SKM-1 treated with dmso at 0.1 percent for 144 hours (cell line): ENCODE measurements around the gene BCR.
"Not testable (repeated sequence)": the region's sequence is repeated elsewhere in the genome, so short reads cannot be mapped to it uniquely, and the experiment has no call there.

Source experiments
- DNase-seq: peaks from one replicate; lab custom pipeline; 2025; ENCODE audit not compliant: unreplicated experiment; lab: John Stamatoyannopoulos, UW

Gene BCR

GRCh38 chr22:23180301-23180892 is at the start of gene BCR:
BCR (plus strand) TSS chr22:23180509; CDS start chr22:23180961, 452 bp downstream.
- DNase-seq, result peak; percentile 47

GRCh38 chr22:23130697-23131096 is 49.6 kb upstream of the BCR start:
- DNase-seq, result no peak

DNA sequence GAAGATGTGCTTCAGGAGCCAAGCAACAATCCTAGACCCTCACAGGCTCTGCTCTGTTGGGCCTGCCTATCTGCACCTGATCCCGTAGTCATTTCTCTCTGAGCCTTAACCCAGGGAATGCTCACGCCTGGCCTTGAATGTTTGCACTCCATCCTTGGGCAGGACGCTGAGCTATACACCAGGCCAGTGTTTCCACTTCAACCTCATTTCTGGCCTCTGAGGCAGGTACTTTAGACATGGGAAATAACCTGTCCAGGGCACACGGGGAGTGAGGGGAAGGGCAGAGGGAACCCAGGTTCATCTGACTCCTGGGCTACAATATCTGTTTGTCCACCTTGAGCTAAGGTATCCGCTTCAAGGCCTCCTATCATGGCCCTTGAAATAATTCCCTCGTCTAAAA is 48.4 kb upstream of the BCR start:
- DNase-seq, result no peak

- DNase-seq, result no peak
Observed at GRCh38 chr22:23132376-23133091, 47.8 kb upstream of the BCR start.

DNA sequence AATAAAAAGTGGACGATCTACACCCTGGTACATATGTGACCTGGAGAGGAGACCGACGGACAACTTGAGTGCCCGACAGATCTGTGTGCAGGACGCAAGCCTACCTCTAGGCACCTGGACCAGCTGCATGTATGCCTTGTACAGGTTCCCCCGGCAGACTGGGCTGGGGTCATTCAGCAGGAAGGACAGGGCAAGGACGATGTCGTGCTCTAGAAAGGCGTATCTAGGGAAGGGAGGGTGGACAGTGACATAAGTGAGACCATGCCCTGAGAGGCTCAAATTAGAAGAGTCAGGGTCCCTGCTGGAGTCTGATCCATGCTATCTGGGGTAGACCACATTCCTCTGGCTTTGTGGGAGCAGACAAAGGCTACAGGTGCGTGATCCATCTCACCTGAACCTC is 46.4 kb upstream of the BCR start:
- no peak for DNase-seq

DNA sequence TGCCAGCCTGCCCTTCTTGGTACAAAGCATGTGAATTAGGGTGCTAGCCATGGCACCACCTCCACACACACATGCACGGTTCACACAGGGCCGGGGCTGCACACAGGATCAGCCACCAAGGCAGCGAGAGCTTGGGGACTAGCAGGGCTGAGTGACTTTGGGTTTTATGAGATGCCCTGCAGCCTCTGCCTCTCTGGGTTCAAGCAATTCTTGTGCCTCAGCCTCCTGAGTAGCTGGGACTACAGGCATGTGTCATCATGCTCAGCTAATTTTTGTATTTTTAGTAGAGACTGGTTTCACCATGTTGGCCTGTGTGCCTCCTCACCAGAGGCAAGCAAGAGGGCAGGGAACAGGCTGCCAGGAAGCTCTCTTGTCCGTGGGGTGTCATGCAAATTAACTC is 43.3 kb upstream of the BCR start:
- not testable (repeated sequence) for DNase-seq

DNA sequence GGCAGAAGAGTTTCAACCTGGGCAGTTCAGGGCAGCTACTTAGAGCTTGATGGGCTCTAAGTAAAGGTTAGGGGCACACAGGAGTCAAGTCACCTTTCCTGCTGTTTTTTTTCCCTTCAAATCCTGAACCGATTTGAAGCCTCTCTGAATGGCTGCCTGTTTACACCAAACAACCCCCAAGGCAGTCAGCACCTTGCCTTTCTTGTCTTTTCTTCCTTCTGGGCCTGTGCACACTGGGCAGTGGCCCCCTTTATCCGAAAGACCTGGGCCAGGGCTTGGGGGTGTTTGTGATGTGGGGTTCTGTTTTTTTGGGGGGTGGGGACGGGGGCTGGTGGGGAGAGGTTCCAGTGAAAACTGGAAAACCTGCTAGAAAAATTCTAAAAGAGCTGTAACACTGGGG is 42.8 kb upstream of the BCR start:
- no peak for DNase-seq

GRCh38 chr22:23137905-23138561 is 42.3 kb upstream of the BCR start:
- peak; percentile 92 for DNase-seq

DNA sequence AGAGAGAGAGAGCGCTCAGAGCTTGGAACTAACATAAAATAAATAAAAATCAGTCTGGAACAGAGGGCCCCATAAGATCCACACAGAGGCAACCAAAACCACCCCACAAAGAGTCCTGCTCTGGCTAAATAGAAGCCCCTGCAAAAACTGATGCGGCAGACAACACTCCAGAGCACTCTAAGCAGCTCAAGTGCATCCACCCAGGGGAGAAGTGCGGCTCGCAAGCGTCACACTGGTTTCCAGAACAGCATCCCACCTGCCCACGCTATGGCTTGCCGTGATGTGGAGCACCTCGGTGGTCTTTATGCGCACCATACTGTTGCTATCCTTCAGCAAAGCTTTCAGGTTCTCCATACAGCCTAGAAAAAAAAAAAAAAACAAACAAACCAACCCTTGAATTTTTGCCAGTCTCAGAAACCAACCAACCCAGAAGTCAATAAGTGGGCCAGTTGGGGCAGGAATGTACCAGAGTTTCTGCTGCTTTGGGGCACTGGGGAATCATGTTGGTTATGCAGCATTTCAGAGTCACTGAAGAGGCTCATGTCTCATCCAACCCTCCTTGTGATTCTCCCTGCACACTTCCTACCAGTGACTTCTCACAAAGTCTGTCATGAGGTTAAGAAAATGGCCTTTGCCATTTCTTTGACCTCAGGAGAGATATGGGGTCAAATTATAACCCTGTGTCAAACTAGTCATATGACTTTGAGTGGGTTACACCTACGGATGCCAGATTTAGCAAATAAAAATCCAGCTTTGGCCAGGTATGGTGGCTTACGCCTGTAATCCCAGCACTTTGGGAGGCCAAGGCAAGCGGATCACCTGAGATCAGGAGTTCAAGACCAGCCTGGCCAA is 41.5 kb upstream of the BCR start:
- DNase-seq, result no peak

GRCh38 chr22:23140385-23140784 is 39.9 kb upstream of the BCR start:
- no peak for DNase-seq

DNA sequence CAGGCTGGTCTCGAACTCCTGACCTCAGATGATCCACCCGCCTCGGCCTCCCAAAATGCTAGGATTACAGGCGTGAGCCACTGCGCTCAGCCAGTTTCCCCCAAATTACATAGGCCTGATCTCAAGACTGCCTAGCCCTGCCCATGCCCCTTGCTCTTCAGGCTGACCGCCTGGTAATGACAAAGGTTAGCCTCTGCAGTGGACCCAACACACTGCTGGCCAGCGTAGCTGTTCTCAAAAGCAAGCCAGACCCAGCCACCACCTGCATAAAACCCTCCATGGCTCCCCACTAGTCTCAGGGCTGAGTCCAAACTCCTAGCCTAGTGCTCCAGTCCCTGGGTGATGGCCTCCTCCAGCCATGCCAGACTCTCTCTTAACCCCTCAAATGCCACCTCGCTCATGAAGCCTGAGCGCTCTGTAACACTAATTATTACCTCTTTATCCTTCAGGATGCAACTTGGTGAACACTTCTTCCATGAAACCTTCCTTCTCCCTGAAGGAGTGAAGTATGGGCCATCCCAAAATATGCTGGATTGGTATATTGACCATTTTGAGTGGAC is 37.7 kb upstream of the BCR start:
- DNase-seq, result no peak

- no peak for DNase-seq
Observed at GRCh38 chr22:23143119-23143518, 37.2 kb upstream of the BCR start.

- DNase-seq, result no peak
Observed at GRCh38 chr22:23144432-23144831, 35.9 kb upstream of the BCR start.

GRCh38 chr22:23144932-23145877 is 35.1 kb upstream of the BCR start, which contains the start of gene RAB36:
RAB36 (plus strand) TSS chr22:23145477; CDS start chr22:23146617, 1,140 bp downstream.
- no peak for DNase-seq

DNA sequence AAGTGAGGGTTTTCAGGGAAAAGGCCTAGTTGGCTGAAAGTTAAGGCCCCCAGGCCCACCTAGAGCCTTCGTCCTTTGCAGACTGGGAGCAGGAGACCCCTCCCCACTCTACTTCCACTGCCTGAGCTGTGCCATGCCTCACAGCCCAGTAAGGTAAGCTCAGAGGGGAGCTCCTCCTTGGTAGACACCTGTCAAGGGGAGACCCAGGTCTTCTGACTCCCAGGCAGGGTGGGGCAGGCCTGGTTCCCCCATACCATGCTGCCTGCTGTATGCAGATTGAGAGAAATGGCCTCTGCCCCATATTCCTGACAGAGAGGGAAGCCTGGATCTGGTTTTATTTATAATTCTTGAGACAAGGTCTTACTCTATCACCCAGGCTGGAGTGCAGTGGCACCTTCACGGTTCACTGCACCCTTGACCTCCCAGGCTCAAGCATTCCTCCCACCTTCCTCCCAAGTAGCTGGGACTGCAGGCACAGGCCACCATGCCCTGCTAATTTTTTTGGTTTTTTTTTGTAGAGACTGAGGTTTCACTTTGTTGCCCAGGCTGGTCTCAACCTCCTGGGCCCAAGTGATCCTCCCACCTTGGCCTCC is 34.3 kb upstream of the BCR start:
- no peak for DNase-seq

DNA sequence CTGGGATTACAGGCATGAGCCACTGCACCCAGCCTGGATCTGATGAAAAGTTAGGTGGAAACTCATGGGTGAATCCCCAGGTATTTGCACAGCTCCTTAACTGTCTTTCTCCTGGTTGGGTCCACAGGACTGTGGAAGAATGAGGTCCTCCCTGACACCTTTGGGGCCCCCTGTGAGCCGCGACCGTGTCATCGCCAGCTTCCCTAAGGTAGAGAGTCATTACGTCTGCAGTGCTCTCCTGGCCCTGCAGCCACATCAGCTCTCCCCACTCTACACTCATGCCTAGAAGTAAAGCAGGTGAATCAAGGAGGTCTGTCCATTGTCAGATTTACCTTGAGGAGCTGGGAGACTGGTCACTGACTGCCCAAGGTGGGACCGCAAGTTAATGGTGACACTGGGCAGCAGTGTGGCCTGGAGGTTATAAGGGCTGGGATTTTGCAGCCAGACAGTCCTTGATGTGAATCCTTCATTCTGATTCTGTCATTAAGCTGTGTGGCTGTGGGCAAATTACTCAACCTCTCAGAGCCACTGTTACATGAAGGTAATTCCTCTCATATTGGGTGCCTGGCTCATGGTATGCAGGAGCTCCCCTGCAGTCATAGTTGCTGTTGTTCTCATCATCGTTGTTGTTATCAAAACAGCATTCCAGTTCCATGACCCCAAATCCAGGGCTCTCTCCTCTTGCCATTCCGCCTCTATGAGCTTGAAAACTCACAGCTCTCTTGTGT is 33.7 kb upstream of the BCR start:
- DNase-seq, result no peak

- no peak for DNase-seq
Observed at GRCh38 chr22:23147617-23148387, 32.5 kb upstream of the BCR start.

- DNase-seq, result no peak
Observed at GRCh38 chr22:23149743-23150238, 30.5 kb upstream of the BCR start.
